DMS153 treated with DMSO at 0.1 percent for 48 hours (cell line): ENCODE measurements around the gene TMEM151B.
A peak's percentile ranks its signal among the peaks of the same experiment; 100 is the strongest.

Source experiments
- DNase-seq: peaks from one replicate; lab custom pipeline; 2025; ENCODE audit not compliant: unreplicated experiment; lab: John Stamatoyannopoulos, UW

TMEM151B gene

GRCh38 chr6:44277763-44278162, 7.5 kb downstream of the TMEM151B start:
- DNase-seq, result no peak

DNA sequence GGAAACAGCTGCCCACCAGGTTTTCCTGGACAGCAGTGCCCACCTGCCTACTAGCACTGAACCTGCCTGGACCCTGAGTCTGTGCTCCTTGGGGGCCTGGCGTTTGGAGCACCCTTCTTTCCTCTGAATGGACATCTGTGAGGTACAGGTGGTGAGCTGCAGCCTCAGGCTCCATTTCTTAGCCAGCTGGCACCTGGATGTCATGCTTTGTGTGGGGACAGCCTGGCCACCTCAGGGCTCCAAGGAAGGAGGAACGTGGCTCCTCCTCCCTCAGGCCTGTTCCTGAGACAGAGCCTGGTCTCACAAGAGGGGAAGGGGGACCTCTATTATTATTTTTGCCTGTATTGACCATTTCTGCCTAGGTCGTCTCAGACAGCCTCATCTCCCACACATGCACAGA, 8.1 kb downstream of the TMEM151B start:
- no peak for DNase-seq

DNA sequence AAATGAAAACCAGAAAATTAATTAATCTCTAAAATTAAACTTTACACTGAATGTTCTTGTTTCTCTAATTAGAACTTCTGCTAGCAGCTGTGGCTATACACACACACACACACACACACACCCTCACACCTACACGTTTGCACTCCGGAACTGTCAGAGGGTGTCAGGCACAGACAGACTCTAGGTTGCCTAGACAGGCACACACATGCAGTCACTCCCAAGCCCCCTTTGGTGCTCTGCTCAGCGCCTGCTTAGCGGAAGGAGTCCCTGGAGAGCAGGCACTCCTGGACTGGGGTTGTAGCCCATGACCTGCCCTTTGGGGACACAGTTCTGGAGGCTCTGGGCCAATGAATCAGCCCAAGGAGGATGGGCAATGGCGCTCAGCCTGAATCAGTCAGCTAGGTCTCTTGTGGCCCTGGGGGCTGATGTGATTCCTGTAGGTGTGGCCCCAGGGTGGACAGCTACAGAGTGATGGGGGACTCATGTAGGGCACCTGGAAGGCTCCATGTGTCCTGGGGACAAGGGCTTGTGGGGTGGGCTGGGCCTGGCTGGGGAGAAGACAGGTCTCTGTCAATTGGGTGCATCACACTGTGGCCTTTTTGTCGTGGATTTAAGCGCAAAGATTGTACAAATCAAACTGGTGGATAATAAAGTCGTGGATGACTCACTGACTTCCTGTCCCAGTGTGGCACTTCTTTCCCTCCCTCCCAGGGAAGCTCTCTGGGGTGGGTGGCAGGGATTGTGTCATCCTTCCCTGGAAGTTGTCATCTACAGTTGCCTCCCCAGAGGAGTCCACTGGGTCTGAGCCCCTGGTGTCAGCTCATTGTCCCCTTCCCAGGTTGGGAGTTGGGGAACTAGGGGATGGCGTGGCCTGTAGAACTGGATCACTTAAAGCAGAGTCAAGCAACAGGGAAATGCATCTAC, 8.8 kb downstream of the TMEM151B start:
- no peak for DNase-seq

GRCh38 chr6:44284121-44284520, 13.9 kb downstream of the TMEM151B start:
- DNase-seq, result no peak

DNA sequence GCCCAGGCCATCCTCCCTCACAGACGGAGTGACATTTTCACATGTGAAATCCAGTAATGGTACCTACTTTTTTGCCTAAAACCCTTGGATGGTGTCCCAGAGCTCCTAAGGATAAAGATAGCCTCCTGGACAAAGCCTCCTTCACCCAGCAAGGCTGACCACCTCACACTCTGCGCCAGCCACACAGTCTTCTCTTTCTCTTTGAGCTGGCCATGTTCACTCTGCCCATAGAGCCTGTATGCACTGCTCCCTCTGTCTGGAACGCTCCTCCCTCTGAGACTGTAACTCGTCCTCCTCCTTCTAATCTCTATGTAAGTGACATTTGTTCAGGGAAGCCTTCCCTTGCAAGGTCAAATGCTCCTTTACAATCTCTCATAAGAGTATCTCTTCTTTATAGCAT, 14.6 kb downstream of the TMEM151B start:
- DNase-seq, result no peak

DNA sequence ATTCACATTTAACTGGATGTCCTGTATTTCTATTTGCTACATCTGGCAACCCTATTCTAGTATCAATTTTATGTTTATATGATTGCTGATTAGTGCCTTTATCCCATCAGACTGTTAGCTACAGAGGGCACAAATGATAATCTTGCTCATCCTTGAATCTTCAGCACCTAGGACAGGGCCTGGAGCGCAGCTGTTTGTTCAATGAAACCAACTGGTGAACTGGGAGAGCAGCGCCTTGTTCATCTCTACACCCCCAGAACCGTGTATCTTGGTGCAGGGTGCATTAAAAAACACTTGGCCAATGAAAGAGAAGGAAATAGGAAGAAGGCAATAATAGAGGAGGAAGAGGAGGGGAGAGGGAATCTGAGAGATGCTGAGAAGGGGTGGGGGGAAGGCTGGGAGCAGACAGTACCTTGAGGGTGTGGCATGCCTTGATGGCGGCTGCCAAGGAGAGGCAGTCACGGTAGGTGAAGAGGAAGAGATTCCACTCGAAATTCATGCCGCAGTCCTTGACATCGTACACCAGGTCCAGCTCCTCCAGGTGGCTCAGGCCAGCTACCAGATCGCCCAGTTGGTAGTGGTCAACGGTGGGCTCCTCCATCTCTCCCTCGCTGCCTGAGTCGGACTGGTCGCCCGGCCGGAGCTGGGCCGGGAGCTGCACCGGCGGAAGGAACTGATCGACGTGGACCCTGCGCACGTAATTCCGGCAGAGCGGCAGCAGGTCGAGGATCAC, 15.5 kb downstream of the TMEM151B start:
- DNase-seq, result no peak

DNA sequence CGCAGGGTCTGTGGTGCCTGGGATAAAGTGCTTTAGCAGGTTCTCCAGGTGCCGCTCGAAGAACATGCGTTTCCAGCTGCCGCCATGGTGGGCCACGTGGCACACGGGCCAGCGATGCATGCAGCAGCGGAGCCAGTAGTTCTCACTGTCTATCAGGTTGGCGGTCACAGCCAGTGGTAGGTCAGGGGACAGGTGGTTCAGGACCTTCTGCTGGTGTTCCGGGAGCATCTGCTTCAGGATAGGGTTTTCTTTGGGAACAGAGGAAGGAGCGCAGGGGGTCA, 16.0 kb downstream of the TMEM151B start:
- DNase-seq, result no peak

DNA sequence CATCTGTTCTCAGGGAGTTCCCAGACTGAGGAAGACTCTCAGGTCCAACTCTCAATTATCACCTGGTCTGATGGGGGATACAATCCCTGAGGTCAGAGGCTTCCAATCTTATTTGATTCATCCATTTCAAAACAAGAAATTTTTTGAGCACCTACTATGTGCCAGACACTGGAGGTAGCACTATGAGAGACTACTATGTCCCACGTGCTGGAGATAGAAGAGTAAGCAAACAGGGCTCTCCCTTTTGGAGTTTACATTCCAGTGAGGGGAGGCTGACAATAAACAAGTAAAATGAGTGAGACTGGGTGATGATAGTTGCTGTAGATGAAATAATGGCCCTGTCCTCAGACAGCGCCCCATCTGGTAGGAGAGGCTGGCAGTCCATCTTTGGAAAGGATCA, 16.5 kb downstream of the TMEM151B start:
- DNase-seq, result no peak

- DNase-seq, result no peak
These were observed 19.5 kb downstream of the TMEM151B start for GRCh38 chr6:44289726-44290260.

DNA sequence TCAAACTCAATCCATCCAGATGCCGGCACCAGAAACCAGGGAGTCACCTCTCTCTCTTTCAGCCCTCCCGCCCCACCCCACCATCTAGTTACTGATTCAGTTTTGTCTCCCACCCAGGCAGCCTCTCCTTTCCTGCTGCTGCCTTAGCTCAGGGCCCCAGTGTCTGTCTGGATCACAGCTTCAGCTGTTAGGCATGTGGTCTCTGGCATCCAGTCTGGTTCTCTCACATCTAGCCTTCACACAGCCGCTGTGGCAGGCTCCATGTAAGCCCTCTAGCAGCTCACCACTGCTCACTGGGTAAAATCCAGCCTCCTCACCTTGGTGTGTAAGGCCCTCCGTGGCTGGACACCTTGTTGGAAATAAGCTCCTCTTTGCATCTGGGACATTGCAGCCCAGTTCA, 21.6 kb downstream of the TMEM151B start:
- DNase-seq, result no peak

DNA sequence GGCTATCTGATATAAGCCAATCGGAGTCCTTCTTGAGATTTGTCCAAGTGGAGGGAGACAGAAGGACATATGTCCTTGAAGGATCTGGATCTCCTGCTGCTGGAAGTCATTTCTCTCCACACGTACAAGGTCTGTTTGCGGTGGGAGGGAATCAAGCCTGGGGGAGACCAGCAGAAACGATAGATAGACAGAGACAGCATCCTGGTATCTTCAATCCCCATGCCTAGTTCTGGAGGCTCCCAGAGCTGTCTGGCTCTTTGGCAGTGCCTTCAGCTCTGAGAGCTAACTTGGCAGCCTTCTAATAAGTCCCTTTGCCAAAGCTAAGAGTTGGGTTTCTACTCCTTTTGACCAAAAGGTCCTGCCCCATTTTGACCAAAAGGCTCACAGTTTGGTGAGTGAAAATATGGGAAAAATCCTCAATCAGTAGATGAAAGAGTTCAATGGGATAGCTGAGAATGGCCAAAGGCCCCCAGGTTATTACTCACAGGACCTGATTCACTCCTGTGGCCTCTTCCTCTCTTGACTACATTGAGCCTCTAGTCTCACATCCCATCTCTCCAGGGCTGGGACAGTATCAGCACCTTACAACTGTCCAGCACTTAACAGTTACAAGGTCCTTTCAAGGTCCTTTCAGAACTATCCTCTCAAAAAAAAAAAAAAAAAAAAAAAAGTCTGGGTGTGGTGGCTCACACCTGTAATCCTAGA, 22.6 kb downstream of the TMEM151B start:
- no peak for DNase-seq

DNA sequence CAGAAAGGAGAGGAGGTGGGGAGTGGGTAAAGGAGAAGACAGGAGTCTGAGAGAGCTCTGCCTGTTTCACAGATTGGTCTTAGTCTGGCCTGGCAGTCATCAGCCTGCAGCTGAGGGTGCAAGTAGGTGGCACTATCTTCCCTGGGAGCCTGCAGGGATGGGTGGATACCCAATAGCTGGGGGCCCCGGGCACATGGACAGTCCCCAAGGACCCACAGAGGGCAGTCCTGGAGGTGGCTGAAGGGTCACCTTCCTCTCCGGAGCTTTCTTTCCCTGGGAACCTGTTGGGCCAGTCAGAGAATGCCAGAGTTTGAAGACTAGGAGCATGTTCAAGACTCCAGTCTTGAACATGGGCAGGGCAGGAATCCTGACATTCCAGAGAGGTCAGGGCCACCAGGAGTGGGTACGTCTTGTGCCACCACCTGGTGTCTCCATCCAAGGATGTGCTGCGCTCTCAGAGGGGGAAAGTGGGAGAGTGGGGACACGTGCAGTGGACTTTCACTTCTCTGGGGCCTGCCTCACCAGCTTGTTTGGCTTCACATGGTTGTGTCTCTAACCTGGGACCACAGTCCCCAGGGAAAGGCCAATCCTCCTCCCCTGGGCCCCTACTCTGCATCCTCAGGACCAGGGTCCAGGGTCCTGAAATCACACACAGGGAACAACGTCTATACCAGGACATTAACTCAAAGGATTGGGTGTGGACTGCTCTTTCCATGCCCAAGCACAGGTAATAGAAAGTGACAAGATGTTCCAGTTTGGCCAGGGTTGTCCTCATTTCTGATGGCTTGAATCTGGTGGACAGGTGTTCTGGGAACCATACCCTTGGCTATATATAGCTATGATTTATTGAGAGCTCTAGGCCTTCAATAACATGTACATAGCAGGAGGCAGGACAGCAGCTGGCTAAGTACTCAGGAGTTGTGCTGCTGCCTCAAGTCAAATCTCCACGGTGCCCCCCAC, 24.9 kb downstream of the TMEM151B start:
- no peak for DNase-seq

- DNase-seq, result peak; percentile 3
These were observed 27.1 kb downstream of the TMEM151B start for GRCh38 chr6:44297063-44298038.

DNA sequence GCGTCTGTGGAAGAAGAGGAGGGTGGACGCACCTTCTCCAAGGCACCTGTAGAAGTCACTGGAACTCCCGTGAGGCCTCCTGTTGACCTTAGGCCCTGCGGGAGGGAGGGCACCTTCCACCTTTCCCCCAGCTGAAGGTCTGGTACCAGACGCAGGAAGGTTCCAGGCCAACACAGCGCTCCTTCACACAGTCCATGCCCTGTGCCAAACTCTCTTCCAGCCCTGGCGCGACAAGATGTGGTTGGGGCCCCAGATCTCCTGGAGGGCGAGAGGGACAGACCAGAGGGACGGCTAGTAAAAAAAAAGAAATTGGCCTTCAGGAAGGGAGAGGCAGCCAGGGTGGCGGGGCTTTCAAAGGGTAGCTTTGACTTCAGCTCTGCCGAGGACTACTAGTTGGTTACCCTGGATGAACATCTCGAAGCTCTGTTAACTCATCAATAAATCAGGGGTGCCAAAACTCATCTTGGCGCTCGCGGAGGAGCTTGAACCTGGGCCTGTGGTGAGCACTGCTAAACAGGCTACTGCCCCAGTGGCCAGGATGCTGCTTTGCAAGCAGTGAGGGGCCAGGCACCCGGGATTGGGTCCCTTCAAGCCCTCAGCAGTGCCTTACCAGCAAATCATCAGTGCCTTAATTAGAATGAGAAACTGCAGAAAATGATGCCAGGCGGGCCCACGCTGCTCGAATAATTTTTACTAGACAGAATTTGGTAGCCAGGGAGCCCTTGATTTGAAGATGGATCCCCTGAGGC, 28.0 kb downstream of the TMEM151B start:
- DNase-seq, result no peak

DNA sequence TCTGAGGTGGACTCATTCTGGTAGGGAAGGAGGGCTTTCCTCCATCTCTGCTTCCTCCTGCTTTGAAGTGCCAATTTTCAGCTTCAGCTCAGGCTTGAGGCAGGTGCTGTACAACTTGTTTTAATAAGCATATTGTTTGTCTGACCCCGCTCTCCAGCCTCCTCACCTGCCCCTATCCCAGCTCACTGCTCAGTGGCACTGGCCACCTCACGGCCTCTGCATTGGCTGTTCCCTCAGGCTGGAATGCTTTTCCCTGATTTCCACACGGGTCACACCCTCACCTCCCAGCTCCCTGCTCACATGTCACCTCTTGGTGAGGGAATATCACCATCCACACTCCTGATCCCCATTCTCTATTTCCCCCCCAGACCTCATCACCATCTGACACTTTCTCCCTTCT, 28.6 kb downstream of the TMEM151B start:
- DNase-seq, result no peak

GRCh38 chr6:44300292-44300823, 30.1 kb downstream of the TMEM151B start:
- no peak for DNase-seq

GRCh38 chr6:44301106-44301505, 30.9 kb downstream of the TMEM151B start:
- DNase-seq, result no peak

GRCh38 chr6:44301782-44302564, 31.7 kb downstream of the TMEM151B start:
- no peak for DNase-seq
